MM.1S (cell line): ENCODE data around the gene PRMT2.

ENCODE experiments used
- DNase-seq: peaks from one replicate; pipeline ENCODE4 v3.0.0-alpha.2; 2015
- H2AFZ ChIP-seq: fragments of 300-600 bp; sonication (generic); 2 replicates; pipeline ENCODE4 v1.6.0; 2016; ENCODE audit warnings: antibody characterized with exemption, low read length
- H3F3A ChIP-seq: fragments of 300-600 bp; sonication (generic); 2 replicates; pipeline ENCODE4 v1.6.1; 2016; ENCODE audit warnings: mild to moderate bottlenecking, antibody characterized with exemption, low read length, moderate library complexity, mixed read lengths; ENCODE audit not compliant: insufficient read depth
- H3K27ac ChIP-seq: fragments of 300-600 bp; sonication (generic); 2 replicates; pipeline ENCODE4 v1.5.1; 2016; ENCODE audit warnings: mild to moderate bottlenecking, low read length
- H3K27me3 ChIP-seq: fragments of 300-600 bp; sonication (generic); replicated peaks from 2 replicates; pipeline ENCODE4 v1.6.0; 2016; ENCODE audit warnings: low read length; ENCODE audit not compliant: insufficient read depth
- H3K36me3 ChIP-seq: fragments of 300-600 bp; sonication (generic); replicated peaks from 2 replicates; pipeline ENCODE4 v1.6.1; 2016; ENCODE audit warnings: mild to moderate bottlenecking, low read length, mixed read lengths; ENCODE audit not compliant: insufficient read depth
- H3K4me1 ChIP-seq: fragments of 300-600 bp; sonication (generic); 2 replicates; pipeline ENCODE4 v1.6.1; 2016; ENCODE audit warnings: low read length, mixed read lengths
- H3K4me2 ChIP-seq: fragments of 300-600 bp; sonication (generic); 2 replicates; pipeline ENCODE4 v1.6.0; 2016; ENCODE audit warnings: low read depth, low read length
- H3K4me3 ChIP-seq: fragments of 300-600 bp; sonication (generic); 2 replicates; pipeline ENCODE4 v1.5.1; 2016; ENCODE audit warnings: low read length, mixed read lengths
- H3K79me2 ChIP-seq: fragments of 300-600 bp; sonication (generic); 2 replicates; pipeline ENCODE4 v1.6.1; 2016; ENCODE audit warnings: mixed run types, low read length, mixed read lengths
- H3K9ac ChIP-seq: fragments of 300-600 bp; sonication (generic); 2 replicates; pipeline ENCODE4 v1.6.1; 2016; ENCODE audit warnings: low read length, mixed read lengths
- H3K9me2 ChIP-seq: fragments of 300-600 bp; sonication (generic); replicated peaks from 2 replicates; pipeline ENCODE4 v1.6.1; 2016; ENCODE audit warnings: mild to moderate bottlenecking, low read length, mixed read lengths; ENCODE audit not compliant: insufficient read depth
- H3K9me3 ChIP-seq: fragments of 300-600 bp; sonication (generic); replicated peaks from 2 replicates; pipeline ENCODE4 v1.6.1; 2016; ENCODE audit warnings: mild to moderate bottlenecking, low read length, mixed read lengths; ENCODE audit not compliant: insufficient read depth
- H4K20me1 ChIP-seq: fragments of 300-600 bp; sonication (generic); 2 replicates; pipeline ENCODE4 v1.6.1; 2016; ENCODE audit warnings: mild to moderate bottlenecking, low read length, moderate library complexity, mixed read lengths; ENCODE audit not compliant: insufficient read depth
- CTCF ChIP-seq: fragments of 300-600 bp; sonication (generic); IDR thresholded peaks from 2 replicates; pipeline ENCODE4 v1.5.1; 2016; ENCODE audit warnings: antibody characterized with exemption, low read length, mixed read lengths
- EZH2 ChIP-seq: fragments of 300-600 bp; sonication (generic); optimal IDR thresholded peaks from 2 replicates; pipeline ENCODE3; 2017; ENCODE audit warnings: low read depth, mild to moderate bottlenecking, antibody characterized with exemption, low read length, mixed read lengths
- EZH2phosphoT487 ChIP-seq: fragments of 300-600 bp; sonication (generic); IDR thresholded peaks from 2 replicates; pipeline ENCODE4 v1.6.1; 2018; ENCODE audit warnings: antibody characterized with exemption, low read length

Gene PRMT2

GRCh38 chr21:46643379-46644177 is 8.1 kb downstream of the PRMT2 start:
- TF ChIP-seq EZH2 (no peak), EZH2phosphoT487 (no peak), CTCF (no peak)
- H3K9me3 ChIP-seq, result no peaks in the 10 kb centered on the region
- H3K4me1 ChIP-seq, result no peaks in the 10 kb centered on the region
- no peak overlapping the region for H3K9ac ChIP-seq
- no peak overlapping the region for H3K27ac ChIP-seq
- no peaks in the 10 kb centered on the region; the same call in 1 of the 2 replicates for H3K36me3 ChIP-seq
- no peaks in the 10 kb centered on the region for H3K9me2 ChIP-seq
- H3K27me3 ChIP-seq, result no peaks in the 10 kb centered on the region
- no peaks in the 10 kb centered on the region for H4K20me1 ChIP-seq
- H3K79me2 ChIP-seq, result no peaks in the 10 kb centered on the region
- no peak overlapping the region for H3K4me3 ChIP-seq
- no peak overlapping the region for H3K4me2 ChIP-seq
- no peak for DNase-seq
- no peaks in the 10 kb centered on the region for H3F3A ChIP-seq
- no peak overlapping the region for H2AFZ ChIP-seq

GRCh38 chr21:46645840-46646239 is 10.4 kb downstream of the PRMT2 start:
- no peak overlapping the region for H3K9ac ChIP-seq
- no peaks in the 10 kb centered on the region for H3F3A ChIP-seq
- no peaks in the 10 kb centered on the region for H3K4me1 ChIP-seq
- H3K9me3 ChIP-seq, result no peaks in the 10 kb centered on the region
- no peaks in the 10 kb centered on the region for H3K79me2 ChIP-seq
- H3K36me3 ChIP-seq, result no peaks in the 10 kb centered on the region; the same call in 1 of the 2 replicates
- H3K9me2 ChIP-seq, result no peaks in the 10 kb centered on the region
- no peaks in the 10 kb centered on the region for H4K20me1 ChIP-seq
- no peak for TF ChIP-seq EZH2phosphoT487
- no peak for TF ChIP-seq CTCF
- no peak for TF ChIP-seq EZH2
- no peak overlapping the region for H3K4me2 ChIP-seq
- no peaks in the 10 kb centered on the region for H3K27me3 ChIP-seq
- no peak overlapping the region for H3K4me3 ChIP-seq
- H3K27ac ChIP-seq, result no peak overlapping the region
- DNase-seq, result no peak
- H2AFZ ChIP-seq, result no peak overlapping the region

- no peaks in the 10 kb centered on the region for H3K4me1 ChIP-seq
- H3K27ac ChIP-seq, result no peak overlapping the region
- H3K4me2 ChIP-seq, result no peak overlapping the region
- H4K20me1 ChIP-seq, result no peaks in the 10 kb centered on the region
- H3K9me3 ChIP-seq, result no peaks in the 10 kb centered on the region
- no peaks in the 10 kb centered on the region for H3K79me2 ChIP-seq
- no peak overlapping the region for H3K9ac ChIP-seq
- H2AFZ ChIP-seq, result no peak overlapping the region
- no peaks in the 10 kb centered on the region for H3K27me3 ChIP-seq
- no peak for DNase-seq
- no peaks in the 10 kb centered on the region; the same call in 1 of the 2 replicates for H3K36me3 ChIP-seq
- H3K4me3 ChIP-seq, result no peak overlapping the region
- TF ChIP-seq EZH2 (no peak), EZH2phosphoT487 (no peak), CTCF (no peak)
- H3F3A ChIP-seq, result no peaks in the 10 kb centered on the region
- H3K9me2 ChIP-seq, result no peaks in the 10 kb centered on the region
These were observed 11.2 kb downstream of the PRMT2 start for GRCh38 chr21:46646541-46647154.
